HG03039 (cell line): Measurements from ENCODE around the gene ERGIC2.
"Not testable (repeated sequence)": the region's sequence is repeated elsewhere in the genome, so short reads cannot be mapped to it uniquely, and the experiment has no call there.

Source experiments
- ATAC-seq: cut with Tn5 transposase; IDR thresholded peaks from one replicate; pipeline ENCODE4 v1.9.1; 2021; ENCODE audit warnings: mild to moderate bottlenecking, moderate library complexity; ENCODE audit not compliant: unreplicated experiment

The ERGIC2 gene, protein sequence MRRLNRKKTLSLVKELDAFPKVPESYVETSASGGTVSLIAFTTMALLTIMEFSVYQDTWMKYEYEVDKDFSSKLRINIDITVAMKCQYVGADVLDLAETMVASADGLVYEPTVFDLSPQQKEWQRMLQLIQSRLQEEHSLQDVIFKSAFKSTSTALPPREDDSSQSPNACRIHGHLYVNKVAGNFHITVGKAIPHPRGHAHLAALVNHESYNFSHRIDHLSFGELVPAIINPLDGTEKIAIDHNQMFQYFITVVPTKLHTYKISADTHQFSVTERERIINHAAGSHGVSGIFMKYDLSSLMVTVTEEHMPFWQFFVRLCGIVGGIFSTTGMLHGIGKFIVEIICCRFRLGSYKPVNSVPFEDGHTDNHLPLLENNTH

DNA sequence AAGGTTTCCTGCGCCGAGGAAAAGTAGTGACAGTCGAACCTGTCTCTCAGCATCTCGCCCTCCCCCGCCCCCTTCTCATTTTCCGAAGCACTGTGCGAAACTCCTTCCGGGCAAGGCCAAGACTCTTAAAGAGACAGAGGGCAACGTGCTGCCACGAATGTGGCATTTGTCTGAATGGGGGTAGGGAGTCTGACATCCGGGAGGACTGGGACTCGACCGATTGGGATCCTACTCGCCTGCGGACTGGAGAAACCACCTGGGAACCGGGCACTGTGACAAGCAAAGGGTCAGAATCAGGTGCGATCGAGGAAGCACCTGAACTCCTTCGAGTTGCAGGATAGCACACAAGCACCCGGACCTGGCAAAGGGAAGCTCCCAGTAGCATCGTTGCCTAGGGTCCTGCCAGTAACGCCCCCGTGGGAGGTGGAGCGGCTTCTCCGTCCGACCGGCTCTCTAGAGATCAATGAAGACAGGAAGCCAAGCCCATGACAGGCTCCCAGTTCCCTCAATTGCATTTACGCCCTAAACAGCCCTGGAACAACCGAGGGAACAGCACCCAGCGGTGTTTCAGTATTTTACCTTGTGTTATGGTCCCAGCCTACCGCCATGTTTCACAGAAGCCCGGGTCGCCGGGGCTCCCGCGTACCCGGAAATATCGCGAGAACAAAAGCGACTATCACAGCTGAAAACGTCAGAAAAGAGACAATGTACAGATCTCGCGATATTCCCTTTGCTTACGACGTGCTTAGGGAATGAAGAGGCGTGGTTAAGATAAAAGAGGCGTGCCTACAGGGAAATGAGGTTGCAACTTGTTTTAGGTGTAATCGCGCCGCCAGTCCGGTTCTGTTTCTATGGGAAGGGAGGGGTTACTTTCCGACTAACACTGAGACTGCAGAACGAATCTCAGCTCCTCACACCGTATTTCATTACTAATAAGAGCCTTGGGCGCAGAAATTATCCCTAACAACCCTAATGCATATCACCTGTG is at the start of gene ERGIC2:
TSS of gene ERGIC2 (minus strand) at position 637 of the 988 bp plus-strand sequence. CDS start 9,539 bp downstream, outside the sequence.
- peak; percentile 94 for ATAC-seq

DNA sequence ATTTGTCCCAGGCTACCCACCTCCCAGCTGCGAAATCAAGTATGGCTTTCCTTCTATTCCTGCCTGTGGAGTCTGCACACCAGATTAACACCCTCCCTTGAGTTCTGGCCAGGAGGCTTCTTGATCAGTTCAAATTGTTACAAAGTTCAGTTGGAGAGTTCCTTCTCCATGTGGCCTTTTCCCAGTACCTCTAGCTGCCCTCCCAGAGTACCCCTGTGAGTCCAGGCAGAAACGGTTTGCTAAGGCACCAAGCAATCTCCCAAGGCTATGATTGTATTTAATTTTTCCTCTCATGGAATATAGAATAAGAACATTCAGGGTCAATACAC is 49.7 kb upstream of the ERGIC2 start:
- no peak for ATAC-seq

DNA sequence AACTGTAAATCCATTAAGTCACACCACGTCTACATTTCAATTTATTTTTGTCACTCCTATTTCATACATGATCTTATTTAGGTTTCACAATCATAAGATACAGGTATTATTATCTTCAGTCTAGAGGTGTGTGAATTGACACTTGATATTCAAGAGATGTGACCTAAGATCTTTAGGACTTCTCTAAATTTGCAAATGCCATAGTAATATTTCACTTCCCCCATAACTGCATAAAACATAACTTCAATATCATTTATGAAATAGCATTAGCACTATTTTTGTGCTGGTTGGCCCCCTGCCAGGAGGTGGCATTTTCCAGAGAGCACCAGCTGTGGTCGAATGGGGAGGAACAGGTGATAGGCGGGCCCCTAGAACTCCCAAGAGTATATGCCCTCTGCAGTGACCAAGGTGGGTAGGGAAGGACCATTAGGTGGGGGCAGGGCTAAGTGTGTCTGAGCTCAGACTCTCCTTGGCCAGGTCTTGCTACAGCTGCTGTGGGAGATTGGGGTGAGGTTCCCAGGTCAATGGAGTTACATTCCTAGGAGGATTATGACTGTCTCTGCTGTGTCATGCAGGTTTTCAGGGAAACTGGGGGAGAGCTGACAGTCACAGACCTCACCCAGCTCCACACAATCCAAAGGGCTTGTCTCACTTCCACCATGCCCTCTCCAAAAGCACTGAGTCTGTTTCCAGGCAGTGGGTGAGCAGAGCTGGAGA is 49.2 kb upstream of the ERGIC2 start:
- ATAC-seq, result no peak

DNA sequence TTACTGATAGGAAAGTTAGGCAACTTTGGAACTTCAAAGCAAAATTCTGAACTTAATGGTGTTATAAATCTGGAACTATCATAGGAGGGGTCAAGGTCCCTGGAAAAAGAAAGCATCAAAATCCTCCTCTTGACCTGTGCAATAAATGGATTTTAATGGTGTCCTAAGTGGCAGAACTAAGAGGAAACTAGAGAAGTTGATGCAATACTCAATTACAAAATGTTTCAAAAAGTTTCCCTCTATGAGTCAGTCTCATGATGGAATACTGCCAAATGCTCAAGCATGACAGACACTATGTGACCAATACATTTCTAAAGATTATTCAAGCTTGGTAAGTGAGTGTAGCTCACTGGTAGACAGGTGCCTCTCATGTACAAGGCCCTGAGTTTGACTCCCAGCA is 47.7 kb upstream of the ERGIC2 start:
- ATAC-seq, result peak; percentile 42

DNA sequence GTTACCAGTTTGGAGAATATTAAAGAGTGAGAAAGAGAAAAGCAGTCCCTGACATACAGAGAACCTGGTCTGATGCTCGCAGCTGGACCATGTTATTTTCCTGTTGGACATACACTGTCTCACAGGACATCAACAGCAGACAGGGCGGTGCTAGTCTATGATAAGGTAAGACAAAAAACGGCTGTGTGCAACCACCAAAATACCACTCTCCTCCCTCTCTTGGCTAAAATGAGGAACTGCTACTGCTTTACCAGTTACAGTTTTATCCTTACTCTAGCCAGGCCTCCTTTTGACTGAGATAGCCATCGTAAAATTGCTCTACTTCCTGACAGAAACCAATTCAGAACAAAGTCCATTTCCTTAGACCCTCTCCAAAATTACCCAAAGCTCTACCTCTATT is 47.0 kb upstream of the ERGIC2 start:
- peak; percentile 99 for ATAC-seq

DNA sequence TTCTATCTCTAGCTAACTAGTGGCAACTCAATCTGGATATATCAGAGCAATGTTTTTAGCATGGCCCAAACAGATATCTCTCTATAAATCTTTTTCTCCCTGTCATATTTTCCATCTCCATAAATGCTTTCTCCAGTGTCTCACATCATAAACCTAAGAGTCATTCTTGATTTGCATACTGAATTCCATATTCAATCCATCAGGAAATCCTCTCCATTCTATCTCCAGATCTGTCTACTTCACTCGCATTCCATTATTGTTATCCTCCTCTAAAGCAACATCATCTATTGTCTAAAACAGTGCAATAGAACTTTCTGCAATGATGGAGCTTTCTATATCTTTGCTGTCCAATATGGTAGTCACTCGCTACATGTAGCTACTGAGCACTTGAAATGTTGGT is 45.5 kb upstream of the ERGIC2 start:
- no peak for ATAC-seq

DNA sequence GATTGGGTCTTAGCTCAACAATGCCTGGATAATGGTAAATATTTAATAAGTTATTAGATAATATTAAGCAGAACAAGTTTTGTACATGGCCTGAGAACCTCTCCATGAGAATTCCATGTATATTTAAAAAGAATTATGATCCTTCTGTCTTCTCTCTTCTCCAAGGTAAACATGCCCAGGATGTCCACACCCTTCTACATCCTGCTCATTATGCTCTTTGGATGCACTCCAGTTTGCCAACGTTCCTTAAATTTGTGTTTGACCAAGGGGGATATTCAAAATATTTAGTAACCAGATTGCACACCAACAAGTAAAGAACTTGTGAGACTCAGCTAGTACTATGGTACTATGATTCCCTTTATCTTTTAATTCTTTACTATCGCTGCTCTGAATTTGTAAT is 44.8 kb upstream of the ERGIC2 start:
- ATAC-seq, result no peak

DNA sequence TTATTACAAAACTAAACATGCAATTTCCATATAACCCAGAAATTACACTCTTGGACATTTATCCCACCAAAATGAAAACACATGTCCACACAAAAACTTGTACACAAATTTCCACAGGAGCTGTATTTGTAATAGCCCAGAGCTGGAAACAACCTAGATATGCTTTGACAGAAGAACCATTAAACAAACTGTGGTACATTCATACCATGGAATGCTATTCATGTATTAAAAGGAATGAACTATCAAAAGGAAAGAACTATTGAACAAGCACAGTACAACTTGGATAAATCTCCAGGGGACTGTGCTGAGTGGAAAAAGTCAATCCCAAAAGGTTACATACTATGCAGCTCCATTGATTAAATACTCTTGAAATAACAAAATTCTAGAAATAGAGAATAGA is 35.8 kb upstream of the ERGIC2 start:
- ATAC-seq, result no peak

DNA sequence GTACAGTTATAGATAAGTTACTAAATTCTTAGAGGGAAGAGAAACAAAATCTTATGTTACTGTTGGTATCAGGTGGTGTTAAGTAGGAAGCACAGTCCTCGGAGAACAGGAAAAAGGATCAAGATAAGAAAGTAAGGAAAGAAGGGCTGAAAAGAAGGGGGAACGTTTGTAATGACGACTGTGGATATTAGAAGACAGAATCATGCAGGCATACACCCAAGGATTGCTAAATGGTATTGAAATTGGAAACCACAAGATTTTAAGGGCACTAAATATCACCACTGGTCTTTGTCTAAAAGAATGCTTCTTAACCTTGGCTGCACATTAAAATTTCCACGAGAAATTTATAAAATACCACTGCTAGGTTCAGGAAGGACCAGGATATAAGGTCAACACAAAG is 34.1 kb upstream of the ERGIC2 start:
- no peak for ATAC-seq

DNA sequence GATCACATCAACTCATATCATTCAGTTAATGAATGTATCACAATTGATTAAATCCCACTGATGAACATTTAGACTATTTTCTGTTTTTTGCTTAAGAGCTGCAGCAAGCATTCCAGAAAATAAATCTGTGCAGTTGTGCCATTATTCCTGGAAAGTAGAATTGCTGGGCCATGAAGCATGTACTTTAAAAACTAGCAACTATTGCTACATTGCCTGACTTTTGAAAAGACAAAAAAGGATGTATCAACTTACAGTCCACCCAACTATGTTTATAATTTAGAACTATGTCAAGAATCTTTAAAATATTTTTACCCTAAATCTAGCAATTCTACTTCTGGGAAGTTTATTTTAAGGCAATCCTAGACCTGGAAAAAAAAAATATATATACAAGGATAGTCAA is 33.4 kb upstream of the ERGIC2 start:
- no peak for ATAC-seq

DNA sequence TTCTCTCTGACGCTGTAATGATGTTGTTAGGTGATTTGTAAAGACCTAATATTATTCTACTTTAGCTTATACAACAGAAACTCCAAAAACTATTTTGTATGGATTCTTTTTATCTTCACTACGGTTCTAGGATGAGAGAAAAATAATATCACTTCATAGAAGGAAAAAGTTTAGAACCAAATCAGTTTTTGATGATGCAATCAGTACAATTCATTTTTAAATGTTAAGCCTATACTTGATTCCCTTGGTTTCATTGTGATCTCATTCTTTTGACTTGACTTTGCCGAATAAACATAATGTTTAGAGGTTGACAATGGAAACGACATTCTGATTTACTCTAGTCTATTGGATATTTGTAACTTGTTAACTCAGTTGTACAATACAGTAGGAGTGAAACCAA is 24.6 kb upstream of the ERGIC2 start:
- ATAC-seq, result no peak

DNA sequence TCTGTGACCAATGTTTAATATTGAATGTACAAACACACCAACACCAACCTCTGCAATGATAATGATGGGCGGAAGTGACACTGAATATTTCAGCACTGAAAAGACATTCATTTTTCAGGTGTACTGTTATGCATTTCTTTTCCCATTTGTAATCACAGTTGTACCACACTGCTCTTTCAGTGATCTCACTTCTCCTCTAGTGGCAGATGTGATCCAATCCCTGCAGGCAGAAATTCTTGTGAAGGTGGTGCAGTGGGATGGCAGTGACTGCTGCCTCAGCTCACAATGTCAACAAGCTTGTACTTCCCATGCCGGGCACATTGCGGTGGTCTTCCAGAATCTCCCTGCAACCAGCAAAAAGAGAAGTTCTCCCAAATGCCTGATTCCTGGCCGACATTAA is 23.0 kb upstream of the ERGIC2 start:
- ATAC-seq, result no peak

DNA sequence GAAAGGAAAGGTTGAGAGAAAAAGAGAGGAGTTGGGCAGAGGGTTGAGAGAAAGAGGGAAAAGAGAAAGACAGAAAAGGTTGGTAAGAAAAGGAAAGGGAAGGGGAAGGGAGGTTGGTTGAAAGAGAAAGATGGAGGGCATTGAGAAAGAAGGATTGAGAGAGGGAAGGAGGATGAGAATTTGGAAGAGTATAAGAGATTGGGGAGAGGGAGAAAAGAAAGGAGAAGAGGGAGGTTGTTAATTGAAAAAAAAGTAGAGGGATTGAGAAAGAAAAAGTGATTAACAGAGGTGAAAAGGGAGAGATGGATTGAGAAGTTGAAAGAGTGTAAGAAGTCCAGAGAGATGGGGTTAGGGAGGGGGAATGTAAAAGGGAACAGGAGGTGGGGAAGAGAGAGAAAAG is 21.5 kb upstream of the ERGIC2 start:
- ATAC-seq, result no peak

DNA sequence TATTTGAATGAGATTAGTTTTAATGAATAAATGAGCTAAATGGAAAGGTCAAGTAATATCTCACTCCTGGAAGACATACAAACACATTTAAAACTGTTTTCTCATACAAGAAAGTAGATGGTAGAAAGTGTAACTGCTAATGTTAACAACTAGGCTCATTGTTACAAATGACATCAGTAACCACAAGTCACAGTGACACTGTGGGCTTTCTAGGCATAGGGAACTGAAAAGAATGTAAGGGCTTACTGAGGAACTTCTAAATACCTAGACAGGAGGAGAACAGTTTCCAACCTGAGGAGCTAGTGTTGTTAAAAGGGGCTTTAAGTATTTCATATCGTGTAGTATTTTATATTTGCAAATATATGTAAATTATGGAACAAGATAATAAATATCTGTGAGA is 17.5 kb upstream of the ERGIC2 start:
- ATAC-seq, result peak; percentile 72

DNA sequence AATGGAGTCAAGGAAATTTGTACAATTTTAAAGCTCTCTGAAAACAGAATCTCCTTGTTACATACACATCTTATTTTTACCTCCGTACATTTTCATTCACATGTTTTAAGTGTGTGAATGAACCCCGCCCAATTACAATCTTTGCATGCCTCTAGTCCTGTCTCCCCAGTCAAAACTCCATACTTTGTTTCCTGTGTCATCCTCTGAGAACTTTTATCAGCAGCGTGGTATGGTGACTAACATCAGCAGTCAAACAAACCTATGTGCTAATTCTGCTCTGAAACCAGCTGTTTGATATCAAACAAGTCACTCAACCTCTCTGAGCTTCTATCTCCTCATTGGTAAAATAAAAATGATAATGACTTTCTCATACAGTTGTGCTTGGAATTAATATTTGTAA is 15.8 kb upstream of the ERGIC2 start:
- no peak for ATAC-seq

DNA sequence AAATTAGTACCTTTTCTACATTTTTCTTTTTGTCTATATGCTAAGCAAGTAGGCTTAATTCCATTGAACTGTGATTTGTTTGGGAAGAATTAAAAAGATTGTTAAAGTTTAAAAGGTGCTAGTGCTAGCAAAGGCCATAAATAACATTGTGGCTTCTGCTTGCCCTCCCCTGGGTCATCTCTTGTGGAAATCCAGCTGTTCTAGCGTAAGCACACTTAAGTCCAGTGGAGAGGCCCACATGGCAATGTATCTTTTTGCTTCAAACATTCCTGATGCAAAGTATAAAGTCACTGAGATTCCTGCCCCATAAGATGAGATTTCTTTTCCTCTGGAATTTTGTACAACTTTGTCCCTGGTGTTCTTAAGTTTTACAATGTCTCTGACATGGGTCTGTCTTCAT is 14.4 kb upstream of the ERGIC2 start:
- no peak for ATAC-seq

DNA sequence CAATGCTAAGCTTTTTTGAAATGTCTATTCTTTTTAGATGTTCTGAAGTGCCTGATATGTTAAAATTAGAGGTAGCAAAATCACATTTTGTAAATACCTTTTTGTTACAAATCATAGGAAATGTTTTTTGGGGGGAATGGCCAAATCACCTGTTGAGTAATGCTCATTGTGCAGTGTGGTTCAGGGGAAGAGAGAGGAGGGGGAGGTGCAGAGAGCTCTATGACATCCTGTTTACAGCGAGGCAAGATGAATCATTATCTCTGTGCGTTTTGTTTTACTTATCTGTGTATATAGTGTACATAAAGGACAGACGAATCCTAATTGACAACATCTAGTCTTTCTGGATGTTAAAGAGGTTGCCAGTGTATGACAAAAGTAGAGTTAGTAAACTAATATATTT is 9.4 kb upstream of the ERGIC2 start:
- ATAC-seq, result not testable (repeated sequence)

DNA sequence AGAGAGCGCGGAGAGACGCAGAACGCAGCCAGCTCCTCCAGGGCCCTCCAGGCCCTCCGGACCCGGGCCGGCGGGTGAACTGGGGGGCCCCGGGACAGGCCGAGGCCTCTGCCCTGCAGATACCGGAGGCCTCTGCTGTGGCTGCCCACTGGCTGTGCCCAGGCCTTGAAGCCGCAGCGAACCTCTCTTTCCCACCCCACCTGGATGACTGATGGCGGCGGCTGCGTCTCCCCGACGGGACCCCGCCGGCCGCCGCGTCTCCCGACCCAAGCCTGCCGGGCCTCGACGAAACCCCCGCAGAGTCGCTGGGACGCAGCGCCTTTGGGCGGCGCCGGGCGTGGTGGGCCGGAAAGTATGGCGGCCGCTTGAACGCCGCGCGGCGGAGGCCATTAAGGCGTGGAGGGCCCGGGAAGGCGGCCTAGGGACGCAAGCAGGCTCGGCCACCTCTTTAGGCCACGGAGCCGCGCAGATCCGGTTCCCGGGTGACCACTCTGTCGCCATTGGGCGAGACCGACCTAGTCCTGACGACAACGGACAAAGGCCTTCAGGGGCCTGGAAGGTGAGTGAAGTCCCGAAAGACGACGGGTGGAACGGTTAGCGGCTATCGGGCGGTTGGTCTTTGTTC is 8.4 kb upstream of the ERGIC2 start:
- ATAC-seq, result no peak

DNA sequence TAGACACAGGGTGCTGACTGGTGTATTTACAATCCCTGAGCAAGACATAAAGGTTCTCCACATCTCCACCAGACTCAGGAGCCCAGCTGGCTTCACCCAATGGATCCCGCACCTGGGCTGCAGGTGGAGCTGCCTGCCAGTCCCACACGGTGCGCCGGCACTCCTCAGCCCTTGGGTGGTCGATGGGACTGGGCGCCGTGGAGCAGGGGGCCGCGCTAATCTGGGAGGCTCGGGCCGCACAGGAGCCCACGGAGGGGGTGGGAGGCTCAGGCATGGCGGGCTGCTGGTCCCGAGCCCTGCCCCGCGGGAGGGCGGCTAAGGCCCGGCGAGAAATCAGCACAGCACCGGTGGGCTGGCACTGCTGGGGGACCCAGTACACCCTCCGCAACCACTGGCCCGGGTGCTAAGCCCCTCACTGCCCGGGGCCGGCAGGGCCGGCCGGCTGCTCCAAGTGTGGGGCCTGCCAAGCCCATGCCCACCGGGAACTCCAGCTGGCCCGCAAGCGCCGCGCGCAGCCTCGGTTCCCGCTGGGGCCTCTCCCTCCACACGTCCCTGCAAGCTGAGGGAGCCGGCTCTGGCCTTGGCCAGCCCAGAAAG is 5.2 kb upstream of the ERGIC2 start:
- not testable (repeated sequence) for ATAC-seq

DNA sequence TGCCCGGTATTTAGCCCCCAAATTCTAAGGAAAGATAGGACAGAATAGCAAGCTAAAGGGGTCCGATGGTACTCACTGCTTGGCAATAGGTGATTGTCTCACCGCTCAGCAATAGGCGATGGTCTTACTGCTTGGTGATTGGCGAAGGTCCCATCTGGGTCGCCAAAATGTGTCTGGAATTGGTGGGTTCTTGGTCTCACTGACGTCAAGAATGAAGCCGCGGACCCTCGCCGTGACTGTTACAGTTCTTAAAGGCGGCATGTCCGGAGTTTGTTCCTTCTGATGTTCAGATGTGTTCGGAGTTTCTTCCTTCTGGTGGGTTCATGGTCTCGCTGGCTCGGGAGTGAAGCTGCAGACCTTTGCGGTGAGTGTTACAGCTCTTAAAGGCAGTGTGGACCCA is 4.2 kb upstream of the ERGIC2 start:
- ATAC-seq, result not testable (repeated sequence)

DNA sequence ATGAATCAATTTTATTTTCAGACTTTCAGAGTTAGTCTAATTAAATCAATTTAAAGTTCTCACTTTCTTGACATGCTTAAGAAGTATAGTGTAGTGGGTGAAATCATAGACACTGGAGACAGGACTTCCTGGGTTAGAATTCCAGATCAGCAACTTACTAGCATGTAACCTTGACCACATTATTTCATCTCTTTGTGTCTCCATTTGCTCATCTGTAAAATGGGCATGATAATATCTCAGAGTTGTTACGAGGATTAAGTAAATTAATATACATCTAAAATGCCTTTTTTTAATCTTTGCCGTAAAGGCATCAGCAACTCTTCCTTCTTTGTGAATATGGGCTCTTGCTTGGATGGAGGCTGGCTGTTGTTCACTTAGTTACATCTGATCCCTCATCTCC is 1.3 kb upstream of the ERGIC2 start:
- no peak for ATAC-seq
